B cell (primary cell): Measurements from ENCODE around the gene ZMIZ1. TPM values are rescaled to one million over a fixed set of nuclear protein-coding genes. Genes with fewer than 3 reads are reported as not detected.

Experiments
- ATAC-seq: fragments of 200-7000 bp; cut with Tn5 transposase; one replicate; pipeline ENCODE4 v1.10.0; 2021; ENCODE audit warnings: low read depth, mild to moderate bottlenecking, moderate number of reproducible peaks, moderate library complexity
- CTCF ChIA-PET: fragments of 350-600 bp; sonication (Branson Sonifier 250); formaldehyde crosslinking; loops from one replicate; lab custom pipeline; 2021; ENCODE audit warnings: antibody characterized with exemption, inconsistent platforms; lab: Charles Lee
- POLR2A ChIA-PET: fragments of 350-600 bp; sonication (Branson Sonifier 250); formaldehyde crosslinking; loops from one replicate; lab custom pipeline; 2021; ENCODE audit warnings: antibody characterized with exemption; lab: Charles Lee
- DNase-seq: peaks from one replicate; pipeline ENCODE4 v3.0.0; 2013
- H2AFZ ChIP-seq: 2 replicates; pipeline ENCODE4 v1.6.1; 2012; ENCODE audit warnings: mild to moderate bottlenecking, low read depth, low read length; ENCODE audit not compliant: insufficient read depth, poor library complexity, severe bottlenecking
- H3K27ac ChIP-seq, 2 donors: 1 replicate in 1 of 2; 2 replicates in 1 of 2; pipeline ENCODE4 v1.5.1; 2012 to 2013; ENCODE audit warnings: low read length in 2 of 2, mild to moderate bottlenecking in 2 of 2, moderate library complexity in 1 of 2
- H3K27me3 ChIP-seq, 4 experiments: fragments of 200-600 bp in 1 of 4; sonication (generic) in 1 of 4; replicated peaks in 1 of 4; 1 replicate in 2 of 4; 2 replicates in 2 of 4; pipeline versions ENCODE4 v1.6.1 to v1.7.0; 2013 to 2016; ENCODE audit warnings: low read length in 3 of 4, mild to moderate bottlenecking in 2 of 4, mixed read lengths in 1 of 4, moderate library complexity in 1 of 4; ENCODE audit not compliant: insufficient read depth in 4 of 4, control insufficient read depth in 3 of 4; ENCODE audit errors: control extremely low read depth in 1 of 4
- H3K36me3 ChIP-seq, 2 experiments: replicated peaks in 1 of 2; 1 replicate in 1 of 2; 2 replicates in 1 of 2; pipeline versions ENCODE4 v1.6.1 to v1.7.1; 2013; ENCODE audit warnings: low read length in 1 of 2; ENCODE audit not compliant: insufficient read depth in 2 of 2, control insufficient read depth in 1 of 2; ENCODE audit errors: control extremely low read depth in 1 of 2, extremely low read depth in 1 of 2
- H3K4me1 ChIP-seq, 2 donors: fragments of 200-600 bp in 1 of 2; sonication (generic) in 1 of 2; 1 replicate in 1 of 2; 2 replicates in 1 of 2; pipeline versions ENCODE4 v1.5.1 to v1.6.1; 2013 to 2017; ENCODE audit warnings: low read length in 2 of 2; ENCODE audit not compliant: control insufficient read depth in 2 of 2, insufficient read depth in 2 of 2
- H3K4me2 ChIP-seq: replicated peaks from 2 replicates; pipeline ENCODE3; 2012; ENCODE audit warnings: mild to moderate bottlenecking, low read depth, low read length; ENCODE audit not compliant: poor library complexity, severe bottlenecking
- H3K4me3 ChIP-seq, 5 experiments: fragments of 200-600 bp in 1 of 5; sonication (generic) in 1 of 5; 1 replicate in 3 of 5; 2 replicates in 2 of 5; pipeline versions ENCODE4 v1.5.1 to v1.7.0; 2011 to 2016; ENCODE audit warnings: low read length in 4 of 5, mild to moderate bottlenecking in 4 of 5, low read depth in 2 of 5, control low read depth in 1 of 5, moderate library complexity in 1 of 5; ENCODE audit not compliant: insufficient read depth in 1 of 5; ENCODE audit errors: control extremely low read depth in 1 of 5, extremely low read depth in 1 of 5
- H3K79me2 ChIP-seq: fragments of 200-600 bp; sonication (generic); one replicate; pipeline ENCODE4 v1.6.0; 2016; ENCODE audit warnings: low read length; ENCODE audit not compliant: control insufficient read depth, insufficient read depth
- H3K9ac ChIP-seq: fragments of 200-600 bp; sonication (generic); 2 replicates; pipeline ENCODE4 v1.6.1; 2017; ENCODE audit warnings: mild to moderate bottlenecking, low read length, moderate library complexity
- H3K9me3 ChIP-seq, 3 donors: one replicate each; pipeline versions ENCODE4 v1.6.1 to v1.7.1; 2013; ENCODE audit warnings: low read length in 2 of 3; ENCODE audit not compliant: control insufficient read depth in 2 of 3, insufficient read depth in 1 of 3; ENCODE audit errors: control extremely low read depth in 1 of 3
- H4K20me1 ChIP-seq: 2 replicates; pipeline ENCODE4 v1.6.0; 2012; ENCODE audit warnings: mild to moderate bottlenecking, low read length; ENCODE audit not compliant: insufficient read depth, control insufficient read depth, poor library complexity, severe bottlenecking
- H3K27ac Mint-ChIP-seq: one replicate; pipeline ENCODE4 v1.8.0; 2021; ENCODE audit warnings: mixed read lengths
- H3K27me3 Mint-ChIP-seq: one replicate; pipeline ENCODE4 v1.8.0; 2021; ENCODE audit warnings: mixed read lengths
- H3K4me1 Mint-ChIP-seq: one replicate; pipeline ENCODE4 v1.8.0; 2021; ENCODE audit warnings: mixed read lengths
- H3K4me3 Mint-ChIP-seq: one replicate; pipeline ENCODE4 v1.8.0; 2021; ENCODE audit warnings: mixed read lengths
- H3K9me3 Mint-ChIP-seq: one replicate; pipeline ENCODE4 v1.8.0; 2022; ENCODE audit warnings: mixed read lengths; ENCODE audit not compliant: insufficient read depth
- EZH2 ChIP-seq: IDR thresholded peaks from 2 replicates; pipeline ENCODE4 v1.6.1; 2012; ENCODE audit warnings: borderline replicate concordance, low read depth, mild to moderate bottlenecking, moderate library complexity, low read length; ENCODE audit not compliant: insufficient read depth, poor library complexity, severe bottlenecking
- WGBS: methylation state at CpG from one replicate; pipeline ENCODE4 v1.1.5; 2013; ENCODE audit warnings: missing lambda C conversion rate; ENCODE audit not compliant: insufficient coverage; 5-methylcytosine and 5-hydroxymethylcytosine counted together
- intact Hi-C: fragments of 100-400 bp; cut with micrococcal nuclease; formaldehyde crosslinking; loops from one replicate; pipeline ENCODE4 v1.10.0; 2022
- polyA plus RNA-seq: library from polyadenylated mRNA; depleted of rRNA; stranded (reverse); fragments of >200 nt; gene quantifications from 2 replicates; pipeline ENCODE4 v1.2.3, GENCODE V29; 2012
- total RNA-seq, 2 donors: library from RNA; stranded (reverse); fragments of 120-200 nt in 1 of 2; gene quantifications; 1 replicate in 1 of 2; 2 replicates in 1 of 2; pipeline versions ENCODE4 v1.2.3 to v1.2.4, GENCODE V29; 2013 to 2022
- TF ChIP-seq, protein P1 (sequence below): fragments of 200-600 bp; IDR thresholded peaks from one replicate; pipeline ENCODE4 v1.8.0; 2022; ENCODE audit warnings: antibody characterized with exemption, mild to moderate bottlenecking

Gene ZMIZ1
- total and polyA plus RNA-seq, 2 donors (not counting 1 experiment from before 2014, with no cell fraction given) = 14.3 to 64.9 TPM

DNA sequence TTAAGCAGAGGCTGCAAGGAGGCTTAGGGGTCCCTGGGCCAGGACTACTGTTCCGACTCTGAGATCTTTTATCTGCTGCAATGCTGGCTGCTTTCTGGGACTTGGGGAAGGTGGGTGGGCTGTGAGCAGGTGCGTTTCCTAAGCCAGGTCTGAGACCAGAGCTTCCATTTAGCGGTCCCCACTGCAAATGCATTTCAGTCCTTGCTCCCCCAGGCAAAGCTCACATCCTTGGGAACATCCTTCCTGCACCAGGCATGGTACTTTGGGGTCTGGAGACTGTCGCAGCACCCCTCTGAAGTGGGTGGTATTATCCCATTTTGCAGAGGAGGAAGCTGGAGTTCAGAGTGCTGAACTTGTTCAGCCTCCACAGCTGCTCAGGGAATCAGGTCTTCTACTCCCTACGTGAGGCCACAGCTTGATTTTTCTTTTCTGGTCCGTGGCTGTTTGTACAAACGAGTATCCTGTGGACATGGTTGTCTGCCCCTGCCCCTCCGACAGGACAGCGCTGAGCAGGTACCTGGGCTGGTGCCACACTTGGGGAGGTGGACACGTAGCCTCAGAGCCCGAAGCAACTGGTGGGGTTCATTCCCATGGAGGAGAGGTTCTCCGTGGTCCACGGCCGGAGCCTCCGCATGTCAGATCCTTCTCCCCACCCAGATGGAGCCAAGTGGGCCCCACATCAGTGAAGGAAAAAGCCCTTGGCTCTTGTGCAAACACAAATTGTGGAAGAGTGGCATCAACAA lies 20.0 kb downstream of the ZMIZ1 start:
- Histone ChIP-seq H3K4me1 (peaks cover 34 to 39% of the 10 kb centered on the region in 2 donors), H3K4me2 (no peak overlapping the region), H3K4me3 (no peak overlapping the region), H3K27ac (no peak overlapping the region), H3K9ac (no peak overlapping the region), H3K27me3 (peaks cover 0 to 33% (median 16%) of the 10 kb centered on the region in 4 experiments), H2AFZ (no peak overlapping the region), H3K9me3 (no peaks in the 10 kb centered on the region), H3K36me3 (no peaks in the 10 kb centered on the region), H4K20me1 (no peaks in the 10 kb centered on the region), H3K79me2 (no peaks in the 10 kb centered on the region)
- intact Hi-C loops = no loop called here
- WGBS = 89% methylated on average over 11 of the region's 15 CpGs
- no peak for DNase-seq
- ChIA-PET CTCF (interaction anchor here (1.2 kb wide), 1 partner anchor 10 kb away, joined by 3 read pairs; no protein-coding TSS in a partner anchor), POLR2A (no interaction called here)
- peaks cover 40% of the 10 kb centered on the region for H3K4me1 Mint-ChIP-seq
- no peak for ATAC-seq
- no peaks in the 10 kb centered on the region for H3K9me3 Mint-ChIP-seq
- peaks cover 33% of the 10 kb centered on the region for H3K27me3 Mint-ChIP-seq
- H3K27ac Mint-ChIP-seq = no peak overlapping the region
- TF ChIP-seq, protein P1, sequence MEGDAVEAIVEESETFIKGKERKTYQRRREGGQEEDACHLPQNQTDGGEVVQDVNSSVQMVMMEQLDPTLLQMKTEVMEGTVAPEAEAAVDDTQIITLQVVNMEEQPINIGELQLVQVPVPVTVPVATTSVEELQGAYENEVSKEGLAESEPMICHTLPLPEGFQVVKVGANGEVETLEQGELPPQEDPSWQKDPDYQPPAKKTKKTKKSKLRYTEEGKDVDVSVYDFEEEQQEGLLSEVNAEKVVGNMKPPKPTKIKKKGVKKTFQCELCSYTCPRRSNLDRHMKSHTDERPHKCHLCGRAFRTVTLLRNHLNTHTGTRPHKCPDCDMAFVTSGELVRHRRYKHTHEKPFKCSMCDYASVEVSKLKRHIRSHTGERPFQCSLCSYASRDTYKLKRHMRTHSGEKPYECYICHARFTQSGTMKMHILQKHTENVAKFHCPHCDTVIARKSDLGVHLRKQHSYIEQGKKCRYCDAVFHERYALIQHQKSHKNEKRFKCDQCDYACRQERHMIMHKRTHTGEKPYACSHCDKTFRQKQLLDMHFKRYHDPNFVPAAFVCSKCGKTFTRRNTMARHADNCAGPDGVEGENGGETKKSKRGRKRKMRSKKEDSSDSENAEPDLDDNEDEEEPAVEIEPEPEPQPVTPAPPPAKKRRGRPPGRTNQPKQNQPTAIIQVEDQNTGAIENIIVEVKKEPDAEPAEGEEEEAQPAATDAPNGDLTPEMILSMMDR = no peak
- no peak for TF ChIP-seq EZH2
- no peak overlapping the region for H3K4me3 Mint-ChIP-seq

DNA sequence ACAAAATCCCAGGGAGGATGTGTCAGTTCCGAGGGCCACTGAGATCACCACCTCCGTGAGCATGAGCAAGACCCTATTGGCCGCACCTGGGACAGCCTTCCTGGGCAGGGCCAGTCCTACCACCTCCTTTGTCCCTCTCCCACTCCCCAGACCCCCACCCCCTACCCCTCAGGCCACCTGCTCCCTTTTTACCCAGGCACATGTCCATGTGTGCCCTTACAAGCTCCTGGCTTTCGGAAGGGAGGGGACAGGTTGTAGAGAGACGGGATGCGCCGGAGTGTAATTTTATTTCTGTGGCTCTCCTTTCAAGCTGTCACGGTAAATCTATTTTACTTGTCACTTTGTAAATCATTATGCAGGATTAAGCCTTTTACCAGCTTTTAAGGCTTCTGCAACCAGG lies 20.9 kb downstream of the ZMIZ1 start:
- Mint-ChIP-seq H3K27ac (no peak overlapping the region), H3K27me3 (peaks cover 33% of the 10 kb centered on the region), H3K4me3 (no peak overlapping the region), H3K4me1 (peaks cover 38% of the 10 kb centered on the region), H3K9me3 (no peaks in the 10 kb centered on the region)
- peaks cover 0 to 39% (median 18%) of the 10 kb centered on the region in 4 experiments for H3K27me3 ChIP-seq
- no peak for TF ChIP-seq EZH2
- TF ChIP-seq, protein P1 = no peak
- CTCF ChIA-PET = interaction anchor here (1.2 kb wide), 1 partner anchor 9 kb away, joined by 3 read pairs; no protein-coding TSS in a partner anchor
- intact Hi-C loops = no loop called here
- no peak overlapping the region for H3K4me2 ChIP-seq
- H3K9me3 ChIP-seq = no peaks in the 10 kb centered on the region
- no peaks in the 10 kb centered on the region for H3K36me3 ChIP-seq
- WGBS = 86% methylated on average over 6 of the region's 8 CpGs
- DNase-seq = no peak
- no peaks in the 10 kb centered on the region for H4K20me1 ChIP-seq
- H3K9ac ChIP-seq = no peak overlapping the region
- POLR2A ChIA-PET = no interaction called here
- peaks cover 34 to 37% of the 10 kb centered on the region in 2 donors for H3K4me1 ChIP-seq
- no peak overlapping the region for H2AFZ ChIP-seq
- H3K27ac ChIP-seq = no peak overlapping the region
- peaks cover 6% of the 10 kb centered on the region for H3K79me2 ChIP-seq
- no peak overlapping the region for H3K4me3 ChIP-seq
- ATAC-seq = no peak
